NCI-H2107 treated with DMSO at 0.1 percent for 48 hours (cell line): ENCODE measurements around the gene YRDC.

ENCODE experiments used
- DNase-seq: peaks from one replicate; lab custom pipeline; 2025; ENCODE audit not compliant: unreplicated experiment; lab: John Stamatoyannopoulos, UW

The YRDC gene

GRCh38 chr1:37822906-37823815, 15.2 kb upstream of the YRDC start:
- DNase-seq = no peak

GRCh38 chr1:37821481-37821880, 13.5 kb upstream of the YRDC start:
- no peak for DNase-seq

GRCh38 chr1:37817481-37817880, 9.5 kb upstream of the YRDC start:
- no peak for DNase-seq

- no peak for DNase-seq
Measured at GRCh38 chr1:37814252-37814651, 6.2 kb upstream of the YRDC start.

GRCh38 chr1:37813529-37814145, 5.6 kb upstream of the YRDC start:
- DNase-seq = no peak

GRCh38 chr1:37811027-37811655, 3.1 kb upstream of the YRDC start:
- DNase-seq = peak; percentile 55

- DNase-seq = no peak
Measured at GRCh38 chr1:37809942-37810341, 1.9 kb upstream of the YRDC start.

GRCh38 chr1:37808369-37809319, 636 bp upstream of the YRDC start:
- peak; percentile 44 for DNase-seq

GRCh38 chr1:37807220-37807554, 821 bp downstream of the YRDC start:
- no peak for DNase-seq

- no peak for DNase-seq
Measured at GRCh38 chr1:37802439-37802838, 5.6 kb downstream of the YRDC start.

- DNase-seq = no peak
Measured at GRCh38 chr1:37797750-37798345, 10.2 kb downstream of the YRDC start.

- DNase-seq = peak; percentile 11
Measured at GRCh38 chr1:37795340-37796125, 12.5 kb downstream of the YRDC start.

- DNase-seq = no peak
Measured at GRCh38 chr1:37794372-37795339, 13.4 kb downstream of the YRDC start.

GRCh38 chr1:37793773-37794371, 14.1 kb downstream of the YRDC start, which contains the start of gene MANEAL:
MANEAL (plus strand) TSS chr1:37793847; CDS start chr1:37794183, 336 bp downstream.
- no peak for DNase-seq

- DNase-seq = no peak
Measured at GRCh38 chr1:37792943-37793686, 14.9 kb downstream of the YRDC start.

- no peak for DNase-seq
Measured at GRCh38 chr1:37782491-37782890, 25.5 kb downstream of the YRDC start.

GRCh38 chr1:37778654-37779053, 29.4 kb downstream of the YRDC start:
- no peak for DNase-seq
